ENCODE measurements around the gene SLITRK3.
"Not testable (repeated sequence)": the region's sequence is repeated elsewhere in the genome, so short reads cannot be mapped to it uniquely, and the experiment has no call there.

Gene SLITRK3

GRCh38 chr3:165192610-165193192 is 3.5 kb downstream of the SLITRK3 start:
- no peak for DNase-seq

GRCh38 chr3:165191491-165191890 is 4.7 kb downstream of the SLITRK3 start:
- DNase-seq: no peak

- no peak for DNase-seq
These were observed 7.7 kb downstream of the SLITRK3 start for GRCh38 chr3:165188452-165188851.

GRCh38 chr3:165185707-165186327 is 10.4 kb downstream of the SLITRK3 start:
- DNase-seq: no peak

- DNase-seq: no peak
These were observed 14.6 kb downstream of the SLITRK3 start for GRCh38 chr3:165181556-165181955.

GRCh38 chr3:165170236-165170635 is 25.9 kb downstream of the SLITRK3 start:
- no peak for DNase-seq

- no peak for DNase-seq
These were observed 26.8 kb downstream of the SLITRK3 start for GRCh38 chr3:165169368-165169767.

- DNase-seq: no peak
These were observed 33.3 kb downstream of the SLITRK3 start for GRCh38 chr3:165162883-165163282.

GRCh38 chr3:165159760-165160421 is 36.3 kb downstream of the SLITRK3 start:
- DNase-seq: no peak

- no peak for DNase-seq
These were observed 38.2 kb downstream of the SLITRK3 start for GRCh38 chr3:165158011-165158410.

GRCh38 chr3:165156757-165157420 is 39.3 kb downstream of the SLITRK3 start:
- no peak for DNase-seq

GRCh38 chr3:165148876-165149441 is 47.2 kb downstream of the SLITRK3 start:
- no peak for DNase-seq

GRCh38 chr3:165144271-165144670 is 51.9 kb downstream of the SLITRK3 start:
- DNase-seq: no peak

GRCh38 chr3:165139918-165140317 is 56.3 kb downstream of the SLITRK3 start:
- not testable (repeated sequence) for DNase-seq
